ENCODE results near the gene IMPDH1. TPM values are rescaled to one million over a fixed set of nuclear protein-coding genes. Genes with fewer than 3 reads are reported as not detected.

The IMPDH1 gene
- total and polyA plus RNA-seq, 10 of the 15 experiments (the other 5 are each of a cell fraction or from before 2014, with no cell fraction given) = 0.50 to 61.3 (median 41.8) TPM

DNA sequence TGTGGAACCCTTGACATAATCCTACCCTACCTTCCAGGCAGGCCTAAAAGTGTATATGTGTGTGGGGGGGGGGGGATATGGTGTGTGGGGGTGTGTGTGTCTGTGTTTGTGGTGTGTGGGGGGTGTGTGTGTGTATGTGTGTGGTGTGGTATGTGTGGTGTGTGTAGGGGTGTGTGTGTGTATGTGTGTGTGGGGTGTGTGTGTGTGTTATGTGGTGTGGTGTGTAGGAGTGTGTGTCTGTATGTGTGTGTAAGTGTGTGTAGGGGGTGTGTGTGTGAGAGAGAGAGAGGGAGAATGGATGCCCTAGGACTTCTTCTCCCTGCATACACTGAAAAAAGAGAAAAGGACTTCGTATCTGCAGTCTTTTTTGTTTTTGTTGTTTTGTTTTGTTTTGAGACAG is 12.3 kb upstream of the IMPDH1 start (continued):
- TF ChIP-seq, protein P1, sequence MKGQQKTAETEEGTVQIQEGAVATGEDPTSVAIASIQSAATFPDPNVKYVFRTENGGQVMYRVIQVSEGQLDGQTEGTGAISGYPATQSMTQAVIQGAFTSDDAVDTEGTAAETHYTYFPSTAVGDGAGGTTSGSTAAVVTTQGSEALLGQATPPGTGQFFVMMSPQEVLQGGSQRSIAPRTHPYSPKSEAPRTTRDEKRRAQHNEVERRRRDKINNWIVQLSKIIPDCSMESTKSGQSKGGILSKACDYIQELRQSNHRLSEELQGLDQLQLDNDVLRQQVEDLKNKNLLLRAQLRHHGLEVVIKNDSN (IDR thresholded peaks at IDR 0.05; ENCODE audit: borderline replicate concordance, extremely low read length, insufficient read depth, low read depth, low read length) = no peak
- TF ChIP-seq CEBPB (IDR thresholded peaks at IDR 0.05; ENCODE audit: borderline replicate concordance in 1 of 2, low read depth in 2 of 2, low read length in 2 of 2) (no peak), NR2C2 (IDR thresholded peaks at IDR 0.05; ENCODE audit: borderline replicate concordance, control insufficient read depth, insufficient read length, low read depth) (no peak), POLR2AphosphoS5 (IDR thresholded peaks at IDR 0.05; ENCODE audit: low read length) (no peak)
- TF ChIP-seq, protein P2, sequence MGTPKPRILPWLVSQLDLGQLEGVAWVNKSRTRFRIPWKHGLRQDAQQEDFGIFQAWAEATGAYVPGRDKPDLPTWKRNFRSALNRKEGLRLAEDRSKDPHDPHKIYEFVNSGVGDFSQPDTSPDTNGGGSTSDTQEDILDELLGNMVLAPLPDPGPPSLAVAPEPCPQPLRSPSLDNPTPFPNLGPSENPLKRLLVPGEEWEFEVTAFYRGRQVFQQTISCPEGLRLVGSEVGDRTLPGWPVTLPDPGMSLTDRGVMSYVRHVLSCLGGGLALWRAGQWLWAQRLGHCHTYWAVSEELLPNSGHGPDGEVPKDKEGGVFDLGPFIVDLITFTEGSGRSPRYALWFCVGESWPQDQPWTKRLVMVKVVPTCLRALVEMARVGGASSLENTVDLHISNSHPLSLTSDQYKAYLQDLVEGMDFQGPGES (IDR thresholded peaks at IDR 0.05) = no peak

- Histone ChIP-seq H3K4me3 (no peak overlapping the region), H2AFZ (ENCODE audit: control insufficient read depth, low read depth, low read length) (no peak overlapping the region), H3K4me1 (ENCODE audit: control insufficient read depth, insufficient read depth, low read length) (peaks cover 7% of the 10 kb centered on the region), H3K4me2 (ENCODE audit: control insufficient read depth, insufficient read depth) (no peak overlapping the region), H3K79me2 (ENCODE audit: control insufficient read depth, insufficient read depth, low read length) (no peaks in the 10 kb centered on the region), H3K27me3 (replicated peaks in 1 of 2; ENCODE audit: control insufficient read depth in 2 of 2, insufficient read depth in 2 of 2, low read length in 1 of 2) (no peaks in the 10 kb centered on the region; a peak in 1 of 4 replicates), H3K36me3 (ENCODE audit: control insufficient read depth in 2 of 2, insufficient read depth in 2 of 2, low read length in 1 of 2) (no peaks in the 10 kb centered on the region), H3K9me3 (replicated peaks; ENCODE audit: control insufficient read depth, insufficient read depth, low read length) (no peaks in the 10 kb centered on the region), H3K9ac (ENCODE audit: control insufficient read depth, insufficient read depth, low read length) (no peak overlapping the region), H3K27ac (ENCODE audit: control insufficient read depth, insufficient read depth) (no peak overlapping the region), H4K20me1 (ENCODE audit: control insufficient read depth, insufficient read depth) (no peaks in the 10 kb centered on the region)
- ChIA-PET SMC1A (ENCODE audit: uncharacterized antibody, unreplicated experiment) (no interaction called here), POLR2A (no interaction called here), CTCF (interaction anchor here (1.4 to 13.6 kb wide), 2 partner anchors 13 to 34 kb away, joined by 4 to 458 read pairs; partner anchors contain the start of gene IMPDH1), RAD21 (ENCODE audit: unreplicated experiment) (no interaction called here)
- TF ChIP-seq ZNF274 (IDR thresholded peaks at IDR 0.05; ENCODE audit: insufficient read depth, insufficient read length) (no peak), E2F8 (IDR thresholded peaks at IDR 0.05; ENCODE audit: low read depth, partially characterized antibody) (no peak), RAD21 (IDR thresholded peaks at IDR 0.05; ENCODE audit: insufficient read depth, low read depth, low read length) (no peak), TCF12 (IDR thresholded peaks at IDR 0.05; ENCODE audit: low read depth, low read length) (no peak)
- TF ChIP-seq, protein P3, sequence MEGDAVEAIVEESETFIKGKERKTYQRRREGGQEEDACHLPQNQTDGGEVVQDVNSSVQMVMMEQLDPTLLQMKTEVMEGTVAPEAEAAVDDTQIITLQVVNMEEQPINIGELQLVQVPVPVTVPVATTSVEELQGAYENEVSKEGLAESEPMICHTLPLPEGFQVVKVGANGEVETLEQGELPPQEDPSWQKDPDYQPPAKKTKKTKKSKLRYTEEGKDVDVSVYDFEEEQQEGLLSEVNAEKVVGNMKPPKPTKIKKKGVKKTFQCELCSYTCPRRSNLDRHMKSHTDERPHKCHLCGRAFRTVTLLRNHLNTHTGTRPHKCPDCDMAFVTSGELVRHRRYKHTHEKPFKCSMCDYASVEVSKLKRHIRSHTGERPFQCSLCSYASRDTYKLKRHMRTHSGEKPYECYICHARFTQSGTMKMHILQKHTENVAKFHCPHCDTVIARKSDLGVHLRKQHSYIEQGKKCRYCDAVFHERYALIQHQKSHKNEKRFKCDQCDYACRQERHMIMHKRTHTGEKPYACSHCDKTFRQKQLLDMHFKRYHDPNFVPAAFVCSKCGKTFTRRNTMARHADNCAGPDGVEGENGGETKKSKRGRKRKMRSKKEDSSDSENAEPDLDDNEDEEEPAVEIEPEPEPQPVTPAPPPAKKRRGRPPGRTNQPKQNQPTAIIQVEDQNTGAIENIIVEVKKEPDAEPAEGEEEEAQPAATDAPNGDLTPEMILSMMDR (IDR thresholded peaks at IDR 0.05 in 2 of 3, conservative IDR thresholded peaks at IDR 0.05 in 1 of 3; ENCODE audit: control insufficient read depth in 2 of 3, extremely low read depth in 1 of 3, insufficient read depth in 1 of 3, low read depth in 3 of 3, low read length in 3 of 3) = no peak
- DNase-seq (ENCODE audit: low read depth, low spot score) (no peak), FAIRE-seq (no peak), ATAC-seq (no peak)
- intact Hi-C loops (cut with micrococcal nuclease; ENCODE audit: unreplicated experiment) = no loop called here
- no TSS peak for BruUV-seq (replicated peaks)
- in situ Hi-C loops (cut with MboI) = no loop called here
- 0% methylated on average over 1 of the region's 1 CpG for WGBS (ENCODE audit: insufficient coverage, insufficient replicate concordance, low lambda C conversion rate, missing lambda C conversion rate)
Observed at GRCh38 chr7:128421384-128421783, 11.6 kb upstream of the IMPDH1 start.

All from GM12878 (cell line).